Loucy (cell line): ENCODE data around the gene MAPKAP1.

Experiments used
- CTCF ChIP-seq: fragments of 200-600 bp; sonication (generic); conservative IDR thresholded peaks from 2 replicates; pipeline ENCODE4 v1.5.1; 2014; ENCODE audit warnings: mild to moderate bottlenecking, antibody characterized with exemption, low read length
- EZH2phosphoT487 ChIP-seq: fragments of 200-600 bp; IDR thresholded peaks from 2 replicates; pipeline ENCODE4 v1.6.1; 2018; ENCODE audit warnings: antibody characterized with exemption, mild to moderate bottlenecking, moderate library complexity, borderline replicate concordance

- no peak for TF ChIP-seq CTCF
- TF ChIP-seq EZH2phosphoT487: no peak
Measured at GRCh38 chr9:125460883-125461635, 245.9 kb downstream of the MAPKAP1 start.
